Neural crest cell (in vitro differentiated cells): ENCODE measurements around the gene RASL10A. TPM values are rescaled to one million over a fixed set of nuclear protein-coding genes. Genes with fewer than 3 reads are reported as not detected.
A peak's percentile ranks its signal among the peaks of the same experiment; 100 is the strongest.

ENCODE experiments used
- DNase-seq: peaks from one replicate; pipeline ENCODE4 v3.0.0; 2021; ENCODE audit warnings: low read depth, mixed read lengths, low spot score
- H3K27ac Mint-ChIP-seq: one replicate; pipeline ENCODE4 v1.8.0; 2021; ENCODE audit warnings: mild to moderate bottlenecking, mixed read lengths; ENCODE audit not compliant: unreplicated experiment
- H3K27me3 Mint-ChIP-seq: 2 replicates; pipeline ENCODE4 v1.8.0; 2021; ENCODE audit warnings: low read depth, mild to moderate bottlenecking, mixed read lengths
- H3K36me3 Mint-ChIP-seq: 2 replicates; pipeline ENCODE4 v1.8.0; 2021; ENCODE audit warnings: low read depth, mild to moderate bottlenecking, mixed read lengths
- H3K4me1 Mint-ChIP-seq: 2 replicates; pipeline ENCODE4 v1.8.0; 2021; ENCODE audit warnings: mixed read lengths
- H3K4me3 Mint-ChIP-seq: one replicate; pipeline ENCODE4 v1.8.0; 2021; ENCODE audit warnings: mild to moderate bottlenecking, mixed read lengths
- H3K9me3 Mint-ChIP-seq: 2 replicates; pipeline ENCODE4 v1.8.0; 2021; ENCODE audit warnings: mixed read lengths
- total RNA-seq: library from RNA; stranded (reverse); gene quantifications from 2 replicates; pipeline ENCODE4 v1.2.1, GENCODE V29; 2021
- TF ChIP-seq, protein P1 (sequence below): fragments of 200-600 bp; sonication (generic); conservative IDR thresholded peaks from 2 replicates; pipeline ENCODE4 v1.5.0; 2021; ENCODE audit warnings: antibody characterized with exemption, mild to moderate bottlenecking

RASL10A gene
- total RNA-seq, 1 donor from 2014 or later: 0.63 TPM

GRCh38 chr22:29341849-29342127 is 26.3 kb upstream of the RASL10A start:
- Mint-ChIP-seq H3K36me3 (peaks cover 4% of the 10 kb centered on the region), H3K4me3 (no peak overlapping the region), H3K27ac (peak overlapping the region; percentile 23), H3K9me3 (no peaks in the 10 kb centered on the region), H3K27me3 (no peaks in the 10 kb centered on the region), H3K4me1 (no peaks in the 10 kb centered on the region)
- TF ChIP-seq, protein P1, sequence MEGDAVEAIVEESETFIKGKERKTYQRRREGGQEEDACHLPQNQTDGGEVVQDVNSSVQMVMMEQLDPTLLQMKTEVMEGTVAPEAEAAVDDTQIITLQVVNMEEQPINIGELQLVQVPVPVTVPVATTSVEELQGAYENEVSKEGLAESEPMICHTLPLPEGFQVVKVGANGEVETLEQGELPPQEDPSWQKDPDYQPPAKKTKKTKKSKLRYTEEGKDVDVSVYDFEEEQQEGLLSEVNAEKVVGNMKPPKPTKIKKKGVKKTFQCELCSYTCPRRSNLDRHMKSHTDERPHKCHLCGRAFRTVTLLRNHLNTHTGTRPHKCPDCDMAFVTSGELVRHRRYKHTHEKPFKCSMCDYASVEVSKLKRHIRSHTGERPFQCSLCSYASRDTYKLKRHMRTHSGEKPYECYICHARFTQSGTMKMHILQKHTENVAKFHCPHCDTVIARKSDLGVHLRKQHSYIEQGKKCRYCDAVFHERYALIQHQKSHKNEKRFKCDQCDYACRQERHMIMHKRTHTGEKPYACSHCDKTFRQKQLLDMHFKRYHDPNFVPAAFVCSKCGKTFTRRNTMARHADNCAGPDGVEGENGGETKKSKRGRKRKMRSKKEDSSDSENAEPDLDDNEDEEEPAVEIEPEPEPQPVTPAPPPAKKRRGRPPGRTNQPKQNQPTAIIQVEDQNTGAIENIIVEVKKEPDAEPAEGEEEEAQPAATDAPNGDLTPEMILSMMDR: no peak
- no peak for DNase-seq

DNA sequence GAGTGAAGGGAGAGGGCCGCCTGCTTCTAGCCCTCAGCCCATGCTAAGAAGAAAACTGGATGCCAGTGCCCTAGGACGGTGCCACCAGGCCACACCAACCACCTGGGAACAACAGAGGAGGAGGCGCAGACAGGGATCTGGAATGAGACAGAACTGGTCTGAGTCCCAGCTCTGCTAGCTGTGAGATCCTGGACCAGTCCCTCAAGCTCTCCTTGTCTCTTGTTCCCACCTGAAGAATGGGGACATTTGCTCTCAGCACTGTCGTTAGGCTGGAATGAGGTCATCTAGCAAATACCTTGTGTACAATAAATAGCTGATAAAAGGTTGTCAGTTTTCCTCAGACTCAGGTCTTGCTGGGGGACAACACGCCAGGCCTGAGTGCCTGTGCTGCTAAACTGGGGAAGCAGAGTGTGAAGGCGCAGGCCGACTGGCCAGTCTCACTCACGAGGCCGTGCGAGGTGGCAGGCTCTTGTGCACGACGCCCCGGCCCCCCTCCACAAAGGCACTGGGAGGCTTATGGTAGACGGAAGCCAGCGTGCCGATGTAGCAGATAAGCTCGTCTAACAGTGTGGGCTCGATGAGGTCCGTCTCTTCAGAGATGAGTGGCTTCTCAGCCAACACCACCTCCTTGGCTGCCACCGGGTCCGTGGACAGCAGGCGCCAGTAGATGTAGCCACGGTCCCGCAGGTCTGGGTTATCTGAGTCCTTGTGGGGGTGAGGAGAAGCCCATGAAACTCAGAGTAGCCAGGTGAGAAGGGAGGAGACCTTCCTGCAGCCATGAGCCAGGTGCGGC is 25.8 kb upstream of the RASL10A start:
- TF ChIP-seq, protein P1: no peak
- Mint-ChIP-seq H3K27me3 (no peaks in the 10 kb centered on the region), H3K36me3 (peaks cover 4% of the 10 kb centered on the region), H3K4me1 (no peaks in the 10 kb centered on the region), H3K27ac (no peak overlapping the region), H3K4me3 (no peak overlapping the region), H3K9me3 (no peaks in the 10 kb centered on the region)
- no peak for DNase-seq

- TF ChIP-seq, protein P1: no peak
- no peak for DNase-seq
- no peaks in the 10 kb centered on the region for H3K9me3 Mint-ChIP-seq
- no peak overlapping the region for H3K27ac Mint-ChIP-seq
- H3K27me3 Mint-ChIP-seq: no peaks in the 10 kb centered on the region
- H3K36me3 Mint-ChIP-seq: peaks cover 4% of the 10 kb centered on the region
- H3K4me3 Mint-ChIP-seq: no peak overlapping the region
- no peaks in the 10 kb centered on the region for H3K4me1 Mint-ChIP-seq
Measured at GRCh38 chr22:29340566-29340965, 25.1 kb upstream of the RASL10A start.

DNA sequence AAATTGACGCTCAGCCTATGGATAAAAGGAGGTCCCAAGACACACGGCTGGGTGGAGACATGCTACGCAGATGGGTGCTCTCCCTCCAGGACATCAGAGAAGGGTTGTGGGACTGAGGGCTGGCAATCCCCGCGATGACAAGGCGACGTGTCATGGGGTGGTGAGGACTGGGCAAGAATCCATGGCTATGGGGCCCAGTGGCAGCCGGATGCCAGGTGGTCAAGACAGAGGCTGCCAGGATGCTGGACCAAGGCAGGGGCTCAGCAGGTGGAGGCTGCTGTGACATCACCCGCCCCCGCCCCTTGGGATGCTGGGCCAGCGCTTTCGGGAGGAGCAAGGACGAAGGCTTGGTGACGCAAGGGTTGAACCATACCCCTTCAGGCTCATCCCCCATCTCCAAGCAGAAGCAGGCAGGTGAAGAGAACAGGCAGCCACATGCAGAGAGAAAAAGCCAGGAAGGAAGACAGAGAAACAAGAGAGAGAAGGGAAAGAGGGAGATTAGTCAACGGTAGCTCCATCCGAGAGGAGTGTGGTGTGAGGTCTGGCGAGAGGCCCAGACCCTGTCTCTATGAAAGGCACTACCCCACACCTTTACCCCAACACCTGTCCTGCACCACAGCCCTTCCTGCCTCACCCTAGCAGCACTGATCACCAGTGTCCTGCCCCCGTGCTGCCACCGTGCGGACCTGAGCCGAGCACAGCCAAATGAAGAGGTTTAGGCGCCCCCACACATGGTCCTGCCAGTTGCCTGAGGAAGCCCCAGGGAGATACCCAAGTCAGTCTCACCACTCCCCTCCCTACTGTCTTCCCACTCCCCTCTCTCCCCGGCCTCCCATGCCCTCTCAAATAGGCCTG is 24.1 kb upstream of the RASL10A start:
- TF ChIP-seq, protein P1: no peak
- Mint-ChIP-seq H3K27ac (peak overlapping the region; percentile 50), H3K4me1 (no peaks in the 10 kb centered on the region), H3K36me3 (peaks cover 4% of the 10 kb centered on the region), H3K4me3 (no peak overlapping the region), H3K9me3 (no peaks in the 10 kb centered on the region), H3K27me3 (no peaks in the 10 kb centered on the region)
- no peak for DNase-seq

GRCh38 chr22:29338398-29338797 is 22.9 kb upstream of the RASL10A start:
- TF ChIP-seq, protein P1: no peak
- Mint-ChIP-seq H3K27me3 (no peaks in the 10 kb centered on the region), H3K4me3 (no peak overlapping the region), H3K9me3 (no peaks in the 10 kb centered on the region), H3K27ac (no peak overlapping the region), H3K36me3 (peaks cover 4% of the 10 kb centered on the region), H3K4me1 (no peaks in the 10 kb centered on the region)
- DNase-seq: no peak
